Skeletal muscle satellite cell (primary cell): Measurements from ENCODE around the gene LIF.

Experiments
- H3K27me3 ChIP-seq: 2 replicates; pipeline ENCODE4 v1.7.0; 2013; ENCODE audit warnings: low read length; ENCODE audit not compliant: control insufficient read depth, insufficient read depth
- H3K36me3 ChIP-seq: 2 replicates; pipeline ENCODE4 v1.7.0; 2013; ENCODE audit warnings: mild to moderate bottlenecking, control low read depth, low read length; ENCODE audit not compliant: insufficient read depth
- H3K4me1 ChIP-seq: 2 replicates; pipeline ENCODE4 v1.7.0; 2013; ENCODE audit warnings: low read length; ENCODE audit not compliant: control insufficient read depth, insufficient read depth
- H3K4me2 ChIP-seq: 2 replicates; pipeline ENCODE4 v1.7.0; 2013; ENCODE audit warnings: mild to moderate bottlenecking, low read length
- H3K4me3 ChIP-seq: 2 replicates; pipeline ENCODE4 v1.7.0; 2013; ENCODE audit warnings: low read length
- H3K9ac ChIP-seq: 2 replicates; pipeline ENCODE4 v1.7.0; 2013; ENCODE audit warnings: mild to moderate bottlenecking, low read depth, low read length, moderate library complexity
- H3K9me3 ChIP-seq: replicated peaks from 2 replicates; pipeline ENCODE4 v1.7.0; 2013; ENCODE audit warnings: mild to moderate bottlenecking, control low read depth, low read length

The LIF gene

DNA sequence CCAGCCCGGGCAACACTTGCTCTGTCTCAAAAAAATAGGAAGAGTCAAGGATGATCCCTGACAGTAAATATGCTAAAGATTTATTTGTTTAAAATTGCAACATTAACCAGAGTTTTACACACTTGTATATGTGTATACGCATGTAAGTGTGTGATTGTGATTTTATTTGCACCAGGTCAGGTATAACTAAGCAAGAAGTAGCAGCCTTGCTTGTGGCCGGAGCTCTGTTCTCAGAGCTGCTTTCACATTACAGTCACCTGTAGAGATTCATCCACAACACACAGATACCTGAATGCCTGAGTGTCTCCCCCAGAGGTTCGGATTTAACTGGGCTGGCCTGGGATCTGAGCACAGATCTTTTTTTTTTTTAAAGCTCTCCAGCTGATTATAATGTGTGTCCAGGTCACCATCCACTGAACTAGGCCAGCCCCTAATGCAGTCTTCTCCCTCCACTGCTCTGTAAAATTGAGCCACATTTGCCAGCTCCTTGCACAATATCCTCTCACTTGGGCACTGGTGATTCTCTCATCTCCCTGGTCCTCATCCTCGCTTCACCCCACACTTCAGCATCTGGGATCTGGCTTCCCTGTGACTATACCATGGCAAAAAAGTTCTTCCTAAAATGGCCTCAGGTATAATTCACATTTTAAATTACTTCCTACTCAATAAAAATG, 48.3 kb downstream of the LIF start:
- Histone ChIP-seq H3K36me3 (no peaks in the 10 kb centered on the region), H3K9me3 (no peaks in the 10 kb centered on the region), H3K4me1 (peaks cover 53% of the 10 kb centered on the region), H3K4me3 (no peak overlapping the region), H3K27me3 (no peaks in the 10 kb centered on the region), H3K9ac (peak overlapping the region; percentile 24), H3K4me2 (no peak overlapping the region)

DNA sequence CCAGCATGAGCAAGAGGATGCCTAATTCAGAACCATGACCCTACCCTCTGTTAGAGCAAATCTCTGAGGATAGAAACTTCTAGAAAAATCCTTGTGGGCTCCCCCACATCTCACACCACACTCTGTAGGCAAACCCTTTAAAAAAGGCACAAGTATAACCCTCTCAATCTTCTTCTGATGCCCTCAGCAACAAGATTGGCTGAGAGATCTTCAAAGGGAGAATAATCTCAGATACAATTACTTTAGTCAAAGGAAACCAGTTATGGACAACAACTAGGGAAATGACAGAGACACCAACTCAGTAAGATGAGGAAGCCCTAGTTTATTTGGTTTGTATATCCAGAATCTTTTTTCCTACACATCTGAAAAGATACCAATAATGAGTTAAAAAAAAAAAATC, 49.2 kb downstream of the LIF start:
- Histone ChIP-seq H3K9ac (peak overlapping the region; percentile 88), H3K4me3 (peak overlapping the region; percentile 2), H3K9me3 (no peaks in the 10 kb centered on the region), H3K4me2 (peak overlapping the region; percentile 49), H3K36me3 (no peaks in the 10 kb centered on the region), H3K4me1 (peaks cover 51% of the 10 kb centered on the region), H3K27me3 (no peaks in the 10 kb centered on the region)

DNA sequence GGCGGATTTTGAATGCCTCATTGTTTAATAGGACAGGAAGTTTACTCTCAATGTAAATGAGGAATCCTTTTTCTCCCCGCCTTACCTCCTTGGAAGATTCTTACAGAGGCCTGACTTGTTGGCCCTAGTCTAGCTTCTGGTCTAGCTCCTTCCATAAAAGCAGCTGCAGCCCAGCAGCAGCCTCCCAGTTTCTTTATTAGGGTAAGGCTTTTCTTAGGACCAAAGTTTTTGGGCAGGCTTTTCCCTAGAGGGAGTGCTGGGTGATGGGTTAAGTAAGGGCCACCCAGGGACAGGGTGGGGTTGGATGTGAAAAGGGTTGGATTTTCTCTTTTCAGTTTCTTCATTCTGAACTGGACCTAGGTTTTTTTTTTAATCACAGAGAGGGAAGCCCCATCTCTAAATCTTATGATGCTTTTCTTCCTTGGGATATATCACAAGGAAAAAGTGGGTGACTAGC, 49.7 kb downstream of the LIF start:
- Histone ChIP-seq H3K4me2 (peak overlapping the region; percentile 49), H3K4me1 (peaks cover 51% of the 10 kb centered on the region), H3K9me3 (no peaks in the 10 kb centered on the region), H3K4me3 (peak overlapping the region; percentile 2), H3K27me3 (no peaks in the 10 kb centered on the region), H3K36me3 (no peaks in the 10 kb centered on the region), H3K9ac (peak overlapping the region; percentile 88)

DNA sequence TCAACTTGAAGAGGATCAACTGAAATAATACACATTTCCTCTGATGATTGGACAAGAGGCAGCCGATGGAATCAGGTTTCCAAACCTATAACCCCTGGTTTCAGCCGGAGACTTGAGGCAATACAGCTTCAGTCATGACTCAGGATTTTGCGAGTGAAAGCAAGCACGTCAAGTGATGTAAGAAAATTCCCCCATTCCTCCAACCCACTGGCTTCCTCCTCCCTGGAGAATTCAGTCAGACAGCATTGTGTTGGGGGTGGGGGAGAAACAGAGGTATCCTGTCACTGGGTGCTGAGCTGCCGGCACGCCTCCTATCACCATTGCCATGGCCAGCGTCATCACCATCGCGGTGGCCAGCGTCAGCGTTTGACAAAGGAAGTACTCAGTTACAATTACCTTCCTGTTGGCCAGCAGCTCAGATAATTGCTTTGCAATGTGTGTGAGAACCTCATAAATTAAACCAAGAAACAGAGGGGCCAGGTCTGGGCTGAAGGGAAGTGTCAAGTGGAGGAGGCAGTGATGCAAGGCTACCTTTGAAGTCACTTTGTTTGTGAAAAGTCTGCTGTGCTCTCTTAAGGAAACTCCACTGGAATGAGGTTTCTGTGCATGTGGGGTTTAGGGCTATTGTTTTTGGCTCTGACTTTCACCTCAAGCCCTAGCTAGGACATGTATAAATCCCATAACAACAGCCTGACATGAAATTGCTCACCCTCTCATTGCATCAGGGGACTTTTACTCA, 50.2 kb downstream of the LIF start:
- Histone ChIP-seq H3K4me1 (peaks cover 53% of the 10 kb centered on the region), H3K4me3 (peak overlapping the region; percentile 13), H3K9ac (peak overlapping the region; percentile 88)

DNA sequence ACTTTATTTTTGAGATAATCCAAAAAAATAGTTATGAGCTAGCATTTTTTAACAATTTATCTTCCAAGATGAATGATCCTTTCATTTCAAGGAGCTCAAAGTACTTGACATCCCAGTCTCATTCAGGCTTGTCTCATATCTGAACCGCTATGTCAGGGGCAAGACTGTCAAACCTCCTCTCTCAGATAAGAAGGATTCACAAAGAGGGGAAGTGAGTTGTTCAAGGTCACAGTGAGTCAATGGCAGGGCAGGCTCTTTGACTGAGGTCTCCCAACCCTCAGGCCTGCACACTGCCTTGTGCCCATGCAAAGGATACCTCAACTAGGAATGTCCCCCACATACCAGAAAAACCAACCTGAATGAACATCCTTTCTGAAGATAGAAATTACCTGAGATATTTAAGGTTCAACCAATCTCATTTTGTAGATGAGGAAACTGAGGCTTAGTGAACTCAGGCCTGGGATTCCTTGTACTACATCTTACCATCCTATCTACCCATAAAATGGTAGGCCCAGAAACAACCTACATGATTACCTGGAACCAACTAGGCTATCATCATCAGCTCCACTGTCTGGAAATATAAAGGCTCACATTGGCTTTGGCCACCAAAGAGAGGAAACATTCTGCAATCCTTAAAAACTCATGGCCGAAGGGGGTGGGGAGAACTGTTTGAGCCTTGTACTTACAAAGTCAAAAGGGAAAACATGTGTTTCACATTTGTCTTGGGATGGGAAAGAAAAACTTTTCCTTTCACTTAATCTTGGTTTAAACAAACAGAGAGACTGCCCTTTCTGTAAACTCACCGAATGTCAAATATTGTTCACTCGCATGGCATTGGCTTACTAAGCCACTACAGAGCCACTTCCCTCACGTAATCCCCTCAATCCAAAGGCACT, 51.1 kb downstream of the LIF start:
- peak overlapping the region; percentile 52 for H3K4me2 ChIP-seq
- peak overlapping the region; percentile 35 for H3K4me3 ChIP-seq
- no peaks in the 10 kb centered on the region for H3K9me3 ChIP-seq
- H3K4me1 ChIP-seq = peaks cover 61% of the 10 kb centered on the region
- H3K9ac ChIP-seq = peak overlapping the region; percentile 88
- H3K27me3 ChIP-seq = no peaks in the 10 kb centered on the region
- H3K36me3 ChIP-seq = no peaks in the 10 kb centered on the region

More for the DNA sequence above, 50.2 kb downstream of the LIF start:
- Histone ChIP-seq H3K36me3 (no peaks in the 10 kb centered on the region), H3K9me3 (no peaks in the 10 kb centered on the region), H3K27me3 (no peaks in the 10 kb centered on the region), H3K4me2 (peak overlapping the region; percentile 67)

DNA sequence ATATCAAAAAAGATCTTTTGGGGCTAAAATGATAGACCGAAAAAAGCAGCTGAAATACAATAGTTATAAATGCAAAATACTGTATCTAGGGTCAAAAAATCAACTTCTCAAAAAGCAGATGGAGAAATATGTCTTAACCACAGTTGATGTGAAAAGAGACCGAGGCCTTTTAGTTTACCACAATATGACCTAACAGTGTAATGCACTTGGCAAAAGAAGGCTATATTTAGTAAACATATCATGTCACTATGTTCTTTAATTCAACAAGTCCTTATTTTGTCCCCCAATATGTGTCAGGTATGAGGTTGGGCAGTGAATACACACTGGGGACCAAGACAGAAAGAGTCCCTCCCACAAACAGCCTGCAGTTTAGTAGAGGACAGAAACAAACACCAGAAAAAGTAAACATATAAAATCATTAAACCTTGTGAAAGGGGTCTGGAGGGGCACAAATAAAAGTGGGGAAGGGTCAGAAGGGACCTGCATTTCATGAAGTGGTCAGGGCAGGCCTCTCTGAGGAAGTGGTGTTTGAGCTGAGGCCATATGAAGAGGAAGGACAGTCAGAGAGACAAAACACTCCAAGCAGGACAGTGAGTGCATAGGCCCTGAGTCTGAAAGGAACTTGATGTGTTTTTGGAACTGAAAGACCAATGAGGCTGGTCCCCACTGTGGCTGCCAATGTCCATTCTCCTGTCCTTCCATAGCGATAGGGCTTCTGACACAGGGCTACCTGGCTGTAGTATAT, 53.4 kb downstream of the LIF start:
- Histone ChIP-seq H3K9me3 (no peaks in the 10 kb centered on the region), H3K4me2 (no peak overlapping the region), H3K36me3 (no peaks in the 10 kb centered on the region), H3K27me3 (no peaks in the 10 kb centered on the region), H3K4me3 (no peak overlapping the region), H3K9ac (no peak overlapping the region), H3K4me1 (peaks cover 65% of the 10 kb centered on the region)

DNA sequence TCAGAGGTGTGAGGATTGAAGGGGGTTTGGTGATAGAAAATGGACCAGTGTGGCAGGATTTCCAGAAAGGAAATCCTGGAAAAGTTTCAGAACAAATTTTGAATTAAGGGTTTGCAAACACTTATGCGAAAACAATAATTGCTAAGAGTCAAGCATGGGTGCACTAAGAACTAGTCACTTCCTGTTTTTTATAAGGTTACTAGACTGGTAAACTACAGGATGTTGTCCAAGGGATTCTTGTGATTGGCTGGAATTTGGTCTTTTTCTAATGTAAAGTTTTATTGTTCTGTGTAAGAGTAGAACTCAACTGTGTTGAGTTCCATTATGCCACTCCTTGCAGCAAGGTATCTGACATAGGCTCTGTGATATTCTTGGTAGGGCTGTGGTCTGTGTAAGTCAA, 54.1 kb downstream of the LIF start:
- H3K27me3 ChIP-seq = no peaks in the 10 kb centered on the region
- H3K4me1 ChIP-seq = peaks cover 64% of the 10 kb centered on the region
- H3K9me3 ChIP-seq = no peaks in the 10 kb centered on the region
- H3K36me3 ChIP-seq = no peaks in the 10 kb centered on the region
- H3K4me3 ChIP-seq = no peak overlapping the region
- no peak overlapping the region for H3K9ac ChIP-seq
- H3K4me2 ChIP-seq = no peak overlapping the region

DNA sequence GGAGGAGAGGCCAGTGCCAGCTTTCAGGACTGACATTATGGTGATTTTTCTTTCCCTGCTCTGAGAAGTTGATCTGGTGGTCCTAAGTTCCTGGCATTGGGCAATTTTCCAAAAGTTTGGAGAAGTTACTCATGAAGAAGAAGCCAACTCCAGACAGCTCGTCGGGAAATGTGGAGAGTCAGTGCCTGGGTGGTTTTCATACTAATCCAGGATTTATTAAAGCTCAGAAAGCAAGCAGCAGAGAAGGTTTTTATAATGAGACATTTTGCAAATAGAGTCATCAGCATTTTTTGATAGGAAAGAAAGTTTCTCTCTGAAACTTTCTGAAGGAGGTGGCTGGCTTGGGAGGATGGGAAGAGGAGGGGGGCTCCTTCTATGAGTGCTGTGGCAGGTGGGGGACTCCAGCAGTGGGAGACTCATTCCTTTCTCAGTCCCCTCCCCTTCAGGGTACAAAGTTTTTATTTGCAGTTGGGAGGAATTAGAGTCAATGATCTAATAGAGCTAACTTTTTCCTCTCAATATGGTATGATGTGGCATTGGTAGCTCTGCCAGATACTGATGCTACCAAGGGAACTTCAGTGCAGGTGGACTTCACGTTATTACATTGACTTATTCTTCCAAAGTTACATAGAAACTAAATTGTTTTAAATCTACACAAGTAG, 55.4 kb downstream of the LIF start:
- H3K4me3 ChIP-seq = no peak overlapping the region
- peak overlapping the region; percentile 37 for H3K9ac ChIP-seq
- H3K4me1 ChIP-seq = peaks cover 55% of the 10 kb centered on the region
- no peaks in the 10 kb centered on the region for H3K9me3 ChIP-seq
- H3K27me3 ChIP-seq = no peaks in the 10 kb centered on the region
- H3K36me3 ChIP-seq = no peaks in the 10 kb centered on the region
- H3K4me2 ChIP-seq = no peak overlapping the region

DNA sequence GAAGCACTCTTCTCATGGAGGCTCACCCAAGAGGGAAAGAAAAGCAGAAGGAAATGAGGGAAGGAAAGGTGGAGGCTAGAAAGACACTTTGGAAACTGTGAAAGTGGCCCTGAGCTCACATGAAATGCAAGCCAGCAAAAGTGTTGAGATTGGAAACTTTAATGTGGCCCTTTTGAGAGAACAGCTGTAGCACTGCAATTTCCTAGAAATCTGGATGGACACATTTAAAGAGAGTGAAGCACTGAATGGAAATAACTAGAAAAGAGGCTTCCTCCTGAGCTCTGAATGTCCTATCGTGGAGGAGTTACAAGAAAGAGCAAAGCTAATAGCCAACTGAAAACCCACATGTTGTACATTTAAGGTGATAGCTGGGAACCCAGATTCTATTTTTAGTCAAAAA, 56.0 kb downstream of the LIF start:
- H3K27me3 ChIP-seq = no peaks in the 10 kb centered on the region
- no peak overlapping the region for H3K4me2 ChIP-seq
- no peak overlapping the region for H3K4me3 ChIP-seq
- H3K4me1 ChIP-seq = peaks cover 53% of the 10 kb centered on the region
- no peaks in the 10 kb centered on the region for H3K36me3 ChIP-seq
- no peak overlapping the region for H3K9ac ChIP-seq
- H3K9me3 ChIP-seq = no peaks in the 10 kb centered on the region
